Activated naive CD8-positive, alpha-beta T cell treated with anti-CD3 and anti-CD28 coated beads, Interleukin-2, amount 50 U/mL, for 24 hours (primary cell): ENCODE data around the gene FSD2.

Source experiments
- ATAC-seq: fragments of 150-1000 bp; cut with Tn5 transposase; one replicate; pipeline ENCODE4 v1.10.0; 2021
- DNase-seq: peaks from one replicate; pipeline ENCODE4 v3.0.0; 2021
- H3K27ac Mint-ChIP-seq: one replicate; pipeline ENCODE4 v1.8.0; 2021; ENCODE audit warnings: mild to moderate bottlenecking, mixed read lengths
- H3K27me3 Mint-ChIP-seq: one replicate; pipeline ENCODE4 v1.8.0; 2021; ENCODE audit warnings: mixed read lengths
- H3K36me3 Mint-ChIP-seq: one replicate; pipeline ENCODE4 v1.8.0; 2021; ENCODE audit warnings: low read depth, mixed read lengths
- H3K4me1 Mint-ChIP-seq: one replicate; pipeline ENCODE4 v1.8.0; 2021; ENCODE audit warnings: mixed read lengths
- H3K4me3 Mint-ChIP-seq: one replicate; pipeline ENCODE4 v1.8.0; 2021; ENCODE audit warnings: mild to moderate bottlenecking, moderate library complexity, mixed read lengths
- H3K9me3 Mint-ChIP-seq: one replicate; pipeline ENCODE4 v1.8.0; 2021; ENCODE audit warnings: mixed read lengths

Gene FSD2

GRCh38 chr15:82810061-82810889 lies 4.4 kb upstream of the FSD2 start:
- Mint-ChIP-seq H3K4me3 (peak overlapping the region; percentile 95), H3K27me3 (no peaks in the 10 kb centered on the region), H3K36me3 (peaks cover 31% of the 10 kb centered on the region), H3K4me1 (peaks cover 59% of the 10 kb centered on the region), H3K27ac (peak overlapping the region; percentile 98), H3K9me3 (no peaks in the 10 kb centered on the region)
- peak; percentile 1 for ATAC-seq
- peak; percentile 50 for DNase-seq

- DNase-seq = peak; percentile 95
- Mint-ChIP-seq H3K27ac (peak within 1 kb of the TSS; percentile 98), H3K36me3 (peaks cover 28% of the 10 kb centered on the region), H3K4me1 (peaks cover 56% of the 10 kb centered on the region), H3K27me3 (no peaks in the 10 kb centered on the region), H3K9me3 (no peaks in the 10 kb centered on the region), H3K4me3 (peak within 1 kb of the TSS; percentile 95)
- peak; percentile 96 for ATAC-seq
Measured at GRCh38 chr15:82809308-82810060, 3.6 kb upstream of the FSD2 start, which contains the start of gene WHAMM. TSS of gene WHAMM (plus strand) at chr15:82809628. CDS start at chr15:82809727, 99 bp downstream.

- peaks cover 52% of the 10 kb centered on the region for H3K4me1 Mint-ChIP-seq
Measured at GRCh38 chr15:82808634-82809041, 2.8 kb upstream of the FSD2 start.

GRCh38 chr15:82807920-82808633 lies 2.2 kb upstream of the FSD2 start:
- H3K27ac Mint-ChIP-seq = peak overlapping the region; percentile 71
- no peaks in the 10 kb centered on the region for H3K9me3 Mint-ChIP-seq
- peaks cover 50% of the 10 kb centered on the region for H3K4me1 Mint-ChIP-seq
- ATAC-seq (no peak), DNase-seq (peak; percentile 9)
- peaks cover 17% of the 10 kb centered on the region for H3K36me3 Mint-ChIP-seq
- peaks cover 3% of the 10 kb centered on the region for H3K27me3 Mint-ChIP-seq
- no peak overlapping the region for H3K4me3 Mint-ChIP-seq

More at GRCh38 chr15:82808634-82809041, 2.8 kb upstream of the FSD2 start:
- Mint-ChIP-seq H3K27ac (peak overlapping the region; percentile 81), H3K27me3 (peaks cover 3% of the 10 kb centered on the region), H3K36me3 (peaks cover 20% of the 10 kb centered on the region), H3K9me3 (no peaks in the 10 kb centered on the region), H3K4me3 (peak overlapping the region; percentile 71)
- ATAC-seq = no peak
- no peak for DNase-seq

GRCh38 chr15:82804575-82804949 lies 1.3 kb downstream of the FSD2 start:
- DNase-seq (no peak), ATAC-seq (no peak)
- peaks cover 16% of the 10 kb centered on the region for H3K27me3 Mint-ChIP-seq
- H3K27ac Mint-ChIP-seq = no peak overlapping the region
- peaks cover 24% of the 10 kb centered on the region for H3K4me1 Mint-ChIP-seq
- H3K36me3 Mint-ChIP-seq = no peaks in the 10 kb centered on the region
- H3K9me3 Mint-ChIP-seq = no peaks in the 10 kb centered on the region
- H3K4me3 Mint-ChIP-seq = no peak overlapping the region

GRCh38 chr15:82803793-82804574 lies 1.9 kb downstream of the FSD2 start:
- Mint-ChIP-seq H3K4me1 (peaks cover 20% of the 10 kb centered on the region), H3K27ac (no peak overlapping the region), H3K36me3 (no peaks in the 10 kb centered on the region), H3K9me3 (no peaks in the 10 kb centered on the region), H3K4me3 (no peak overlapping the region), H3K27me3 (peaks cover 22% of the 10 kb centered on the region)
- no peak for ATAC-seq
- no peak for DNase-seq

GRCh38 chr15:82802497-82802896 lies 3.4 kb downstream of the FSD2 start:
- no peak overlapping the region for H3K27ac Mint-ChIP-seq
- H3K36me3 Mint-ChIP-seq = no peaks in the 10 kb centered on the region
- ATAC-seq (no peak), DNase-seq (no peak)
- H3K4me3 Mint-ChIP-seq = no peak overlapping the region
- no peaks in the 10 kb centered on the region for H3K9me3 Mint-ChIP-seq
- peaks cover 8% of the 10 kb centered on the region for H3K4me1 Mint-ChIP-seq
- H3K27me3 Mint-ChIP-seq = peaks cover 22% of the 10 kb centered on the region

- H3K36me3 Mint-ChIP-seq = no peaks in the 10 kb centered on the region
- peaks cover 2% of the 10 kb centered on the region for H3K9me3 Mint-ChIP-seq
- H3K27ac Mint-ChIP-seq = no peak overlapping the region
- no peak overlapping the region for H3K4me3 Mint-ChIP-seq
- H3K27me3 Mint-ChIP-seq = peaks cover 22% of the 10 kb centered on the region
- no peaks in the 10 kb centered on the region for H3K4me1 Mint-ChIP-seq
- DNase-seq (no peak), ATAC-seq (no peak)
Measured at GRCh38 chr15:82799183-82799841, 6.6 kb downstream of the FSD2 start.

- H3K4me1 Mint-ChIP-seq = no peaks in the 10 kb centered on the region
- no peaks in the 10 kb centered on the region for H3K36me3 Mint-ChIP-seq
- DNase-seq (no peak), ATAC-seq (no peak)
- peaks cover 8% of the 10 kb centered on the region for H3K9me3 Mint-ChIP-seq
- peaks cover 20% of the 10 kb centered on the region for H3K27me3 Mint-ChIP-seq
- no peak overlapping the region for H3K4me3 Mint-ChIP-seq
- H3K27ac Mint-ChIP-seq = no peak overlapping the region
Measured at GRCh38 chr15:82798531-82799166, 7.2 kb downstream of the FSD2 start.

GRCh38 chr15:82798104-82798503 lies 7.8 kb downstream of the FSD2 start:
- DNase-seq (no peak), ATAC-seq (no peak)
- peaks cover 9% of the 10 kb centered on the region for H3K9me3 Mint-ChIP-seq
- H3K27me3 Mint-ChIP-seq = peaks cover 20% of the 10 kb centered on the region
- H3K36me3 Mint-ChIP-seq = no peaks in the 10 kb centered on the region
- no peaks in the 10 kb centered on the region for H3K4me1 Mint-ChIP-seq
- no peak overlapping the region for H3K4me3 Mint-ChIP-seq
- no peak overlapping the region for H3K27ac Mint-ChIP-seq

- no peaks in the 10 kb centered on the region for H3K36me3 Mint-ChIP-seq
- peaks cover 9% of the 10 kb centered on the region for H3K9me3 Mint-ChIP-seq
- no peaks in the 10 kb centered on the region for H3K4me1 Mint-ChIP-seq
- H3K27me3 Mint-ChIP-seq = no peaks in the 10 kb centered on the region
- ATAC-seq = no peak
- H3K27ac Mint-ChIP-seq = no peak overlapping the region
- H3K4me3 Mint-ChIP-seq = no peak overlapping the region
- DNase-seq = no peak
Measured at GRCh38 chr15:82793737-82794136, 12.1 kb downstream of the FSD2 start.

- Mint-ChIP-seq H3K4me1 (no peaks in the 10 kb centered on the region), H3K36me3 (no peaks in the 10 kb centered on the region), H3K9me3 (peaks cover 9% of the 10 kb centered on the region), H3K27ac (no peak overlapping the region), H3K4me3 (no peak overlapping the region), H3K27me3 (no peaks in the 10 kb centered on the region)
- ATAC-seq (no peak), DNase-seq (no peak)
Measured at GRCh38 chr15:82792068-82792467, 13.8 kb downstream of the FSD2 start.

- DNase-seq (no peak), ATAC-seq (no peak)
- Mint-ChIP-seq H3K9me3 (peaks cover 9% of the 10 kb centered on the region), H3K4me3 (no peak overlapping the region), H3K36me3 (no peaks in the 10 kb centered on the region), H3K4me1 (no peaks in the 10 kb centered on the region), H3K27me3 (no peaks in the 10 kb centered on the region), H3K27ac (no peak overlapping the region)
Measured at GRCh38 chr15:82790321-82790720, 15.5 kb downstream of the FSD2 start.
